Right atrium auricular region (tissue), 2 donors: ENCODE data around the gene CD47. TPM values are rescaled to one million over a fixed set of nuclear protein-coding genes. Genes with fewer than 3 reads are reported as not detected.

Experiments
- DNase-seq: peaks from one replicate; pipeline ENCODE4 v3.0.0-alpha.2; 2019; ENCODE audit warnings: low spot score
- H3K27ac ChIP-seq, 2 donors: fragments of 200-600 bp; sonication (generic); 1 replicate in 1 of 2; 2 replicates in 1 of 2; pipeline ENCODE4 v1.5.1; 2016 to 2019
- H3K27me3 ChIP-seq, 2 donors: fragments of 200-600 bp; sonication (generic); one replicate each; pipeline versions ENCODE4 v1.5.1 to v1.6.0; 2017 to 2019
- H3K36me3 ChIP-seq: fragments of 200-600 bp; sonication (generic); one replicate; pipeline ENCODE4 v1.5.1; 2016
- H3K4me1 ChIP-seq, 2 donors: fragments of 200-600 bp; sonication (generic); one replicate each; pipeline versions ENCODE4 v1.5.1 to v1.6.0; 2017 to 2019
- H3K4me3 ChIP-seq, 2 donors: fragments of 200-600 bp; sonication (generic); 1 replicate in 1 of 2; 2 replicates in 1 of 2; pipeline ENCODE4 v1.5.1; 2017 to 2019; ENCODE audit warnings: mild to moderate bottlenecking in 1 of 2, moderate library complexity in 1 of 2
- H3K9me3 ChIP-seq, 2 donors: fragments of 200-600 bp; sonication (generic); one replicate each; pipeline ENCODE4 v1.5.1; 2019
- CTCF ChIP-seq, 2 donors: fragments of 200-600 bp; sonication (generic); IDR thresholded peaks; one replicate each; pipeline ENCODE4 v1.5.1; 2019; ENCODE audit warnings: antibody characterized with exemption in 2 of 2
- total RNA-seq, 2 donors: library from RNA; depleted of rRNA; stranded (reverse); fragments of >200 nt; gene quantifications; one replicate each; pipeline ENCODE4 v1.1.0, GENCODE V29; 2016

CD47 gene
- total RNA-seq, 2 donors from 2014 or later, result 52.1 to 92.2 TPM

- Histone ChIP-seq H3K4me3 (no peak overlapping the region), H3K4me1 (no peaks in the 10 kb centered on the region), H3K27ac (no peak overlapping the region), H3K9me3 (no peaks in the 10 kb centered on the region), H3K27me3 (no peaks in the 10 kb centered on the region), H3K36me3 (no peaks in the 10 kb centered on the region)
- DNase-seq, result no peak
- TF ChIP-seq CTCF (IDR thresholded peaks at IDR 0.05), result no peak
Observed at GRCh38 chr3:108113975-108114374, 23.1 kb upstream of the CD47 start.

GRCh38 chr3:108110934-108111333 lies 20.1 kb upstream of the CD47 start:
- H3K4me1 ChIP-seq, result no peaks in the 10 kb centered on the region
- no peak for TF ChIP-seq CTCF (IDR thresholded peaks at IDR 0.05)
- no peaks in the 10 kb centered on the region for H3K9me3 ChIP-seq

DNA sequence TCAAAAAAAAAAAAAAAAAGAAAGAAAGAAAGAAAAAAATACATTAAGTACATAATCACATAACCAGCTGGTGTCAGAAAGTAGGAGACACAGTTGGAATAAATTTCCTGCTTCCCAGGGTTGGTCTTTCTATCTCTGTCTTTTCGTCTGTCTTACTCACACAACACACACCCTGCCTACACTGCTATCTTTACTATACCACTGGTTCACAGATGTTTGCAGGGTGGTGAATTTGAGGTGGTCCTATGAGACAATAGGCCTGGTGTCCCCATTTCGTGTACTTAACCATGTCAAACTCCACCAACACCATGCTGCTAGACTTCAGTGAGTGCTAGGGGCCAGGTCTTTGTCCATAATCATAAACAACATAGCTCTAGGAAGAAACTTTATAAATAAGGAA lies 17.6 kb upstream of the CD47 start:
- H3K27ac ChIP-seq, result no peak overlapping the region
- no peak for DNase-seq
- H3K9me3 ChIP-seq, result no peaks in the 10 kb centered on the region
- H3K36me3 ChIP-seq, result no peaks in the 10 kb centered on the region
- H3K27me3 ChIP-seq, result no peaks in the 10 kb centered on the region
- H3K4me3 ChIP-seq, result no peak overlapping the region
- no peak for TF ChIP-seq CTCF (IDR thresholded peaks at IDR 0.05)
- peaks cover 0 to 9% of the 10 kb centered on the region in 2 donors for H3K4me1 ChIP-seq

More at GRCh38 chr3:108110934-108111333, 20.1 kb upstream of the CD47 start:
- Histone ChIP-seq H3K27me3 (no peaks in the 10 kb centered on the region), H3K36me3 (no peaks in the 10 kb centered on the region), H3K4me3 (no peak overlapping the region), H3K27ac (no peak overlapping the region)
- no peak for DNase-seq

GRCh38 chr3:108106449-108106848 lies 15.6 kb upstream of the CD47 start:
- no peaks in the 10 kb centered on the region for H3K9me3 ChIP-seq
- H3K36me3 ChIP-seq, result no peaks in the 10 kb centered on the region
- no peak for TF ChIP-seq CTCF (IDR thresholded peaks at IDR 0.05)
- H3K4me3 ChIP-seq, result no peak overlapping the region
- H3K4me1 ChIP-seq, result peaks cover 0 to 9% of the 10 kb centered on the region in 2 donors
- H3K27ac ChIP-seq, result no peak overlapping the region
- no peaks in the 10 kb centered on the region for H3K27me3 ChIP-seq
- DNase-seq, result no peak

DNA sequence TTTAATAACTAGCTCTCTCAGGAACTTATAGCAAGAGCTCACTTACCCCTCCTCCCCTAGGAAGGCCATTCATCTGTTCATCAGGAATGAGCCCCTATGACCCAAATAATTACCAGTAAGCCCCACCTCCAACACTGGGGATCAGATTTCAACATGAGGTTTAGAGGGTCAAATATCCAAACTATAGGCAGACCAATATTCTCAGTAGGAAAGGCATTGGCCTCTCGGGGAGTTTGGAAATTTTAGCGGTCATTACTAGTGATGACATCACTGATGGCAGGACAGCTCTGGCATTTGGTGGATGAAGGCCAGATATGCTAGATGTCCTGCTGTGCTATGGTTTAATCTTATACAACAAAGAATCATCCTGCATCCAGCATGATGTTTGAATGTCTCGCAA lies 15.2 kb upstream of the CD47 start:
- TF ChIP-seq CTCF (IDR thresholded peaks at IDR 0.05), result no peak
- H3K27ac ChIP-seq, result no peak overlapping the region

More for the DNA sequence above, 15.2 kb upstream of the CD47 start:
- Histone ChIP-seq H3K27me3 (no peaks in the 10 kb centered on the region), H3K9me3 (no peaks in the 10 kb centered on the region), H3K4me3 (no peak overlapping the region), H3K36me3 (no peaks in the 10 kb centered on the region), H3K4me1 (peaks cover 0 to 9% of the 10 kb centered on the region in 2 donors)
- DNase-seq, result no peak
